Adrenal gland (tissue), 5 donors: ENCODE measurements around the gene MROH2B.

Experiments
- CTCF ChIP-seq, 6 experiments: fragments of 450-650 bp in 4 of 6; fragments of 200-600 bp in 2 of 6; sonication (generic) in 1 of 6; IDR thresholded peaks; 1 replicate in 5 of 6; 2 replicates in 1 of 6; pipeline versions ENCODE4 v1.5.1 to v1.8.0; 2016 to 2021; ENCODE audit warnings: antibody characterized with exemption in 6 of 6, mild to moderate bottlenecking in 2 of 6, moderate library complexity in 1 of 6
- POLR2A ChIP-seq, 2 donors: fragments of 450-650 bp; IDR thresholded peaks; one replicate each; pipeline ENCODE4 v1.6.1; 2017; ENCODE audit warnings: antibody characterized with exemption in 2 of 2, mild to moderate bottlenecking in 2 of 2, moderate library complexity in 1 of 2
- donor health status: DM: no; HTN: no; CAD: no.

DNA sequence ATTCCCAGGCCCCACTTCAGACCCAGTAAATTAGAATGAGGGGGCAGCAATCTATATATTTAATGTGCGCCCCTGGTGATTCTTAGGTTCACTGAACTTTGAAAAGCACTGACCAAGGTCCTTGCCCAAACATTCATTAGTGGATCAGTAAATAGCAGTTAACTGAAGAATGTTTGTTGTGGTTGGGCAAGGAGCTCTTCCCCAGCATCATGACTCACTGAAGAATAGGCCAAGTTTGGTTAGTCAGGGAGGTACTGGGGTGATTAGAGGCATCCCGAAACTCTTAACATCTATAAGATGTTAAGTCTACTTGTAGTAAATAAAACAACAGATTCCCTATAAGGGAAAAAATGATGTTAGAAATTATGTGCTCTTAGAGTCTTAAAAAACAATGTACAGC lies 833 bp upstream of the MROH2B start:
- no peak for TF ChIP-seq POLR2A (IDR thresholded peaks at IDR 0.05)
- no peak for TF ChIP-seq CTCF (IDR thresholded peaks at IDR 0.05)
